ENCODE data around the gene ASPDH. TPM values are rescaled to one million over a fixed set of nuclear protein-coding genes. Genes with fewer than 3 reads are reported as not detected.

The ASPDH gene
- total and polyA plus RNA-seq, 2 donors (not counting 3 experiments of a cell fraction or from before 2014, with no cell fraction given) = not detected

DNA sequence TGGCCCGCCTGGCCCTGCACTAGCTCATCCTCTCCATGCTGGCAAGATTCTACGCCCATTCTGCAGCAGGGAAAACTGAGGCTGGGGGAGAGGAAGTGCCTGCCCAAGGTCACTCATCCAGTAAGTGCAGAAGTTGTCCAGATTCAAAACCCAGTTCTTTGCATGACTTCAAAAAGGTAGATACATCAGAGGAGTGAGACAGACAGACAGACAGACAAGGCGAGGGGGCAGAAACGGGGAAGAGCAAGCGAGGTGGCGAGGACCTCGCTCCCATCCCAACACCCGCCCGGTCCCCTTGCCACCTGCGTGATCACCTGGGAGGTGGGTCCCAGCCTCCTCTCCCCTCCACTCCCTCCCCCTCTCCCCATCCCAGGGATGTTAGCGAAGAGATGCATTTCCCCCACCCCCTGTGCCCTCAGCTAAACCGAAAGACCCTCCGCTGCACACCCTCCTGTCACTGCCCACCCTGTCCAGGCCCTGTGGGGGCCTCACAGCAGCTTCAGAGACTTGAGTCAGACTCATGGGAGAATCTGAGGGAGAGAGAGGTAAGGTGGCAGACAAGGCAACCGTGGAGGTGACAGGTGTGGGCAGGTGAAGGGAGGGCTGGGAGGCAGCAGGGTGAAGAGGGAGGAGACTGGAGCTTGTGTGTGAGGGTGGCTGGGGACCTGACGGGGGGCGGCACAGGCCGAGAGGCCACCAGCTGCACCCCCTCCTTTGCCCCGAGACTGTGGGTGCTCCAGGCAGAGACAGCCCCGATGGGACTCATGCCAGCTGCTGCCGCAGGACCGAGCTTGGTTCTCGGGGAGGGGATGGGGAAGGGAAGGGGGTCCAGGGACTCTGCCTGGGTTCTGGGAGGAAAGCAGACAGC lies 35.6 kb upstream of the ASPDH start:
- peaks cover 4 to 5% of the 10 kb centered on the region in 2 experiments for H3K27me3 ChIP-seq (ENCODE audit: control insufficient read depth in 2 of 2, insufficient read depth in 2 of 2, low read length in 2 of 2)
- H3K9ac ChIP-seq (replicated peaks; ENCODE audit: extremely low read depth, insufficient read depth, low read length) = no peak overlapping the region
- no peak for FAIRE-seq
- intact Hi-C loops (cut with micrococcal nuclease) = no loop called here
- H2AFZ ChIP-seq (ENCODE audit: low read depth, low read length) = no peak overlapping the region
- DNase-seq (ENCODE audit: low read depth, low spot score) = no peak
- dilution Hi-C loops (cut with MboI; ENCODE audit: extremely low pct_ligation_motif_present, low sequenced_read_pairs) = no loop called here
- no peaks in the 10 kb centered on the region for H3K9me1 ChIP-seq (replicated peaks; ENCODE audit: control insufficient read depth, extremely low read depth, insufficient read depth, low read length)
- TF ChIP-seq JUN (IDR thresholded peaks at IDR 0.05; ENCODE audit: borderline replicate concordance, insufficient read depth, insufficient read length, low read depth) = no peak
- no peak for TF ChIP-seq FOS (IDR thresholded peaks at IDR 0.05; ENCODE audit: borderline replicate concordance, insufficient read depth, low read length)
- no peak for TF ChIP-seq EZH2 (IDR thresholded peaks at IDR 0.05; ENCODE audit: borderline replicate concordance, low read depth, low read length, severe bottlenecking)
- TF ChIP-seq, protein P1, sequence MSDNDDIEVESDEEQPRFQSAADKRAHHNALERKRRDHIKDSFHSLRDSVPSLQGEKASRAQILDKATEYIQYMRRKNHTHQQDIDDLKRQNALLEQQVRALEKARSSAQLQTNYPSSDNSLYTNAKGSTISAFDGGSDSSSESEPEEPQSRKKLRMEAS (IDR thresholded peaks at IDR 0.05; ENCODE audit: insufficient read depth, insufficient read length) = no peak
- TF ChIP-seq MYC (IDR thresholded peaks at IDR 0.05; ENCODE audit: low read depth, low read length) = no peak
- no peak for TF ChIP-seq GATA2 (IDR thresholded peaks at IDR 0.05; ENCODE audit: insufficient read depth, insufficient read length, low read depth, low read length)
- TF ChIP-seq, protein P2, sequence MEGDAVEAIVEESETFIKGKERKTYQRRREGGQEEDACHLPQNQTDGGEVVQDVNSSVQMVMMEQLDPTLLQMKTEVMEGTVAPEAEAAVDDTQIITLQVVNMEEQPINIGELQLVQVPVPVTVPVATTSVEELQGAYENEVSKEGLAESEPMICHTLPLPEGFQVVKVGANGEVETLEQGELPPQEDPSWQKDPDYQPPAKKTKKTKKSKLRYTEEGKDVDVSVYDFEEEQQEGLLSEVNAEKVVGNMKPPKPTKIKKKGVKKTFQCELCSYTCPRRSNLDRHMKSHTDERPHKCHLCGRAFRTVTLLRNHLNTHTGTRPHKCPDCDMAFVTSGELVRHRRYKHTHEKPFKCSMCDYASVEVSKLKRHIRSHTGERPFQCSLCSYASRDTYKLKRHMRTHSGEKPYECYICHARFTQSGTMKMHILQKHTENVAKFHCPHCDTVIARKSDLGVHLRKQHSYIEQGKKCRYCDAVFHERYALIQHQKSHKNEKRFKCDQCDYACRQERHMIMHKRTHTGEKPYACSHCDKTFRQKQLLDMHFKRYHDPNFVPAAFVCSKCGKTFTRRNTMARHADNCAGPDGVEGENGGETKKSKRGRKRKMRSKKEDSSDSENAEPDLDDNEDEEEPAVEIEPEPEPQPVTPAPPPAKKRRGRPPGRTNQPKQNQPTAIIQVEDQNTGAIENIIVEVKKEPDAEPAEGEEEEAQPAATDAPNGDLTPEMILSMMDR (IDR thresholded peaks at IDR 0.05; ENCODE audit: extremely low read depth in 1 of 2, insufficient read depth in 1 of 2, low read depth in 1 of 2, low read length in 2 of 2) = no peak
- no peak for TF ChIP-seq POLR2AphosphoS5 (IDR thresholded peaks at IDR 0.05; ENCODE audit: insufficient read depth, low read depth, low read length)
- TF ChIP-seq POLR2A (IDR thresholded peaks at IDR 0.05; ENCODE audit: low read depth, low read length) = no peak
- POLR2A ChIA-PET = no interaction called here
- no TSS peak for BruUV-seq (replicated peaks)
- no peaks in the 10 kb centered on the region for H4K20me1 ChIP-seq (replicated peaks; ENCODE audit: control insufficient read depth, extremely low read depth, insufficient read depth, low read length)
- H3K27ac ChIP-seq (ENCODE audit: insufficient read depth, low read depth, low read length) = no peak overlapping the region
- no peaks in the 10 kb centered on the region for H3K36me3 ChIP-seq (ENCODE audit: control insufficient read depth in 2 of 2, extremely low read depth in 1 of 2, insufficient read depth in 2 of 2, low read length in 2 of 2)
- H3K79me2 ChIP-seq (ENCODE audit: control insufficient read depth, insufficient read depth, low read length) = no peaks in the 10 kb centered on the region
- CTCF ChIA-PET = interaction anchor here (1.3 kb wide), 1 partner anchor 12 kb away, joined by 4 read pairs; no protein-coding TSS in a partner anchor
- no peak overlapping the region for H3K4me3 ChIP-seq (replicated peaks in 1 of 3; ENCODE audit: insufficient read depth in 1 of 3, low read depth in 1 of 3, low read length in 3 of 3)
- H3K4me1 ChIP-seq (ENCODE audit: control insufficient read depth, extremely low read depth, insufficient read depth, low read length) = no peaks in the 10 kb centered on the region
- no peak overlapping the region for H3K4me2 ChIP-seq (ENCODE audit: insufficient read depth, low read length)
- H3K9me3 ChIP-seq (replicated peaks; ENCODE audit: control insufficient read depth, insufficient read depth, low read length) = no peaks in the 10 kb centered on the region

Data from endothelial cell of umbilical vein (primary cell).